GM21526 (cell line): ENCODE measurements around the gene FGFR3.
"Not testable (repeated sequence)": the region's sequence is repeated elsewhere in the genome, so short reads cannot be mapped to it uniquely, and the experiment has no call there.

Experiments used
- ATAC-seq: cut with Tn5 transposase; IDR thresholded peaks from one replicate; pipeline ENCODE4 v1.9.1; 2021; ENCODE audit warnings: moderate library complexity; ENCODE audit not compliant: unreplicated experiment, low FRiP score

The FGFR3 gene

GRCh38 chr4:1834047-1834775 is 41.1 kb downstream of the FGFR3 start:
- ATAC-seq = peak; percentile 67

- not testable (repeated sequence) for ATAC-seq
Observed at GRCh38 chr4:1835836-1836235, 42.7 kb downstream of the FGFR3 start.

DNA sequence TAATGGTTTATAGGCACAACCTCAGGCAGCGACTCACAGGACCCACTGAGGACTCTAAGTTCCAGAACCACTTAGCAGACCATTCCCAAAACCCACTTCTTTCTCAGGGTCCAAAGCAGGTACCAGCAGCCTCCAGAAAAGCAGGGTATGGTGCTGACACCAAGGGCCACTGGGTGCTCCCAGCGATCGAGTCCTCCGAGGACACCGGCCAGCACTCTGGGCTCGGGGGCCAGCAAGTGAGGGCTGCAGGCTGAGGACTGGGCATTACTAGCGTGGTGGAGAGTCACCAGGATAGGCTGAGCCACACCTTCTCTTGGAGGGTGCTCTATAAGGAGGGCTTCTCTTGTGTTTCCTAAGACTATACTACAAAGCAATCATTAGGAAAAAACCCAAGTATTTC is 43.6 kb downstream of the FGFR3 start:
- ATAC-seq = no peak

DNA sequence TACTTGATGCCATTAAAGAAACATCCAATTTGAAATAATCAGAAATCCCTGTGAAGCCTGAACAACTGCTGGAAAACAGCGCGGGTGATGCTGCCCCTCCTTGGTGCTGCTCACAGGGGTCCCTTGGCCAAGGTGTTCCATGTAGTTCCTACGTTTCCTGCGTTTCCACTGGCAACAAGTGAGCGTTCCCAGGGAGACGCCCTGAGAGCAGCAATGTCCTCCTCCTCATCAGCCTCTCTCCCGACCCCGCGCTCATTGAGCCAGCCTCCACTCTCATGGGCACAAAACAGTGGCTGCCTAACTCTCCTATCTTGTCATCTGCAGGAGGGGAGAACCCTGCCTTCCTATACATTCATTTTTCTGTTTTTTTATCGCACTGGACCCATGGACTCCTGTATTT is 44.0 kb downstream of the FGFR3 start:
- ATAC-seq = no peak

GRCh38 chr4:1839282-1839681 is 46.2 kb downstream of the FGFR3 start:
- no peak for ATAC-seq

- ATAC-seq = no peak
Observed at GRCh38 chr4:1841201-1841886, 48.3 kb downstream of the FGFR3 start.

DNA sequence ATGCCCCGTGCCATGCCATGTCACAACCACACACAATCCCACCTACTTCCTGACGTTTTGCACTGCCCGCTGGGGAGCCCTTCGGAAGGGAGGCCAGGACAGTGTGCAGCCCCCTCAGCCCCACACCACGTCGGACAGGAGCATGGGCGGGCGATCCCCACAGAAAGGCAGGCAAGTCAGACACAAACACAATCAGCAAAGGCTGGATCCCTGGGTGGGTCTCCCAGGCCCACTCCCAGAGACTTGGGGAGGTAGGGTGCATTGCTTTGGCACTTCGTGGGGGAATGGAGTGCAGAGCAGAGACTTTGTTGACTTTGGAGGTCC is 48.8 kb downstream of the FGFR3 start:
- ATAC-seq = no peak

DNA sequence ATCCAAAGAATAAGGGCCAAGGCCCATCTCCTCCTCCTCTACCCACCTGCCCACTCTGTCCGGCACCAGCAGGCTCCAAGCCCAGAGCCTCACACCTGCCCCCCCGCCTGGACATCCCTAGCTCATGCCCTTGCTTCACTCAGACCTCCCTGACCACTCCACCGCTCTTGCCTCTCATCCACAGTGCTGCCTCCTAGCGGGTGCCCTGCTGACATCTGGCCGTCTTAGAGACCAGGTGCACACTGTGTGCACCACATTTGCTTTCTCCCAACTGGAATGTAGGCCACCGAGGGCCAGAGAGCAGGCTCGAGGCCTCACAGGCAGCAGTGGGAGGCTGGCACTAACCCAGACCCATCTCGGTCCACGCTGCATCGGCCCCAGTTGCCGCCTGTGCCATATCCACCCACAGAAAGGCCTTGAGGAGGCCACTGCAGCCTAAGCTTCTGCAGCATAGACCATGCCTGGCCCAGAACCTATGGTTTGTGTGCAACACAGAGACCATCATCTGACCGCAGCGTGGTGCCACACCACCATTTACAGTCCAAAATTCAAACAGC is 49.3 kb downstream of the FGFR3 start:
- ATAC-seq = no peak

DNA sequence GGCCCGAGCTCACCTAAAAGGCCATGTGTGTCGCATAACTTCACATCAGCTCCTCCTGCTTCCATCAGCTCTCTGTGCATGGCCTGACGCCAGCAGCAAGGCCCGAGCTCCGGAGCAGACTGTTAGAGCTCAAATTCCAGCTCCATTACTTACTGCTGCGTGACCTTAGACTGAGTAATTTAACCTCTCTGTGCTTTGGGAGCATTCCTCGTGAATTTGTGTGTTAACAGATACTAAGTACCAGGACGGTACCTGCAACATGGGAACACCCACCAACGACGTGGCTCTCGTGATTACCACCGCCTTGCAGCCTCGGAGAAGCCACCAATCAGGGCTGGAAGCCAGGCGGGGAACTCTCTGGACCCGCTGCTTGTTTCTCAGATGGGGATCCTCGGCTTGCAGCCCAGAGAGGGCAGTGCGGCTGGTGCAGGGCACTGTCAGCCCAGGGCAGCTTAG is 49.9 kb downstream of the FGFR3 start:
- no peak for ATAC-seq

DNA sequence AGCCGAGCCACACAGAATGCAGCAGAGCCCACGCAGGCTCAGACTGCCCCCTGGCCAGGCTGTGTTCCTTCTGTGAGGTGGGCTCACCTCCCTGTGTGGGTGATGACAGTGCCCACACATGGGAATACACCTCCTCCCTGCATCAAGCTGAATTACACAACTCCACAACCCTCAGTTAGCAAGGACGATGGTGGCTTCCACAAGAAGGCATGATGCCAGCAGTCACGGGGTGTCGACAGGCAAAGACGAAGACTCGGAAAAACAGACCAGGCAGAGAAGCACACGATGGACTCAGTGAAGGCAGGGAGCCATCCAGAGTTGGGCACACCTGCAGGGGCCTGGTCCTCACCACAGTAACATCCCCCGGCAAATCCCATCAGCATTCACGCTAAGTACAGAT is 50.8 kb downstream of the FGFR3 start:
- ATAC-seq = no peak

- not testable (repeated sequence) for ATAC-seq
Observed at GRCh38 chr4:1844618-1845017, 51.5 kb downstream of the FGFR3 start.

DNA sequence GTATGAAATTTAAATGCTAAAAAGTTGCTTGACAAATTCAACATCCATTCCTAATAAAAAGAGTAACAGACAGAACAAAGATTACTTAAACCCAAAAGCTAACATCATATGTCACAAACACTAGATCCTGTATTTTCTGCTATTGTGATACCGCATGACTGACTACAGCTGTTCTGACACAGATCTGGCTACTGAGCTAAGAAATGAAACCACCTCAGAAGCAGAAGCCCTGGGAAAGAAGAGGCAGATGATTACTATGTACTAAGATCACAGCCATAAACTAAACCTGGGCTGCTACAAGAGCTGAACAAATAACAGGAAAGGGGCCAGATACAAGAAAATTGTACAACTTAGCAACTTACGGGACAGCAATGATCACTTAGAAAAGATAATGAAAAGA is 53.5 kb downstream of the FGFR3 start:
- no peak for ATAC-seq

GRCh38 chr4:1850276-1850675 is 57.2 kb downstream of the FGFR3 start:
- ATAC-seq = no peak

DNA sequence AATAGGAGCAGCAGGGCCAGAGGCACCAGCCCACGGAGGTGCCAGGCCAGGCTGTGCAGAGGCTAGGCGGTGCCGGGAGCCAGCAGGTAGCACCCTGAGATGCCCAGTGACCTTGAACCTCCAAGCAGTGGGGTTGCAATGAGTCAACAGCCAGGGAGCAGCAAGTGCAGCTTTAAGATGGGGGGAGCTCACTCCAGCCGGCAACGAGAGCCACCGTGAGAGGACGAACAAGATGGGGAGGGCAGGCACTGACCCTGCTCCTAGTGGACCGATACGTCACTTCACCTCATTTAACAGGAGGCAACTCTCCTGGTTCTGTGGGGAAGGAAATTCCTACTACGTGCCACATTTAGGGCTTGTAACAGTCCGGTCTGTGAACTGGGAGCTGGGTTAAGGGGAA is 58.1 kb downstream of the FGFR3 start:
- ATAC-seq = no peak

- ATAC-seq = no peak
Observed at GRCh38 chr4:1851575-1852410, 58.7 kb downstream of the FGFR3 start.

DNA sequence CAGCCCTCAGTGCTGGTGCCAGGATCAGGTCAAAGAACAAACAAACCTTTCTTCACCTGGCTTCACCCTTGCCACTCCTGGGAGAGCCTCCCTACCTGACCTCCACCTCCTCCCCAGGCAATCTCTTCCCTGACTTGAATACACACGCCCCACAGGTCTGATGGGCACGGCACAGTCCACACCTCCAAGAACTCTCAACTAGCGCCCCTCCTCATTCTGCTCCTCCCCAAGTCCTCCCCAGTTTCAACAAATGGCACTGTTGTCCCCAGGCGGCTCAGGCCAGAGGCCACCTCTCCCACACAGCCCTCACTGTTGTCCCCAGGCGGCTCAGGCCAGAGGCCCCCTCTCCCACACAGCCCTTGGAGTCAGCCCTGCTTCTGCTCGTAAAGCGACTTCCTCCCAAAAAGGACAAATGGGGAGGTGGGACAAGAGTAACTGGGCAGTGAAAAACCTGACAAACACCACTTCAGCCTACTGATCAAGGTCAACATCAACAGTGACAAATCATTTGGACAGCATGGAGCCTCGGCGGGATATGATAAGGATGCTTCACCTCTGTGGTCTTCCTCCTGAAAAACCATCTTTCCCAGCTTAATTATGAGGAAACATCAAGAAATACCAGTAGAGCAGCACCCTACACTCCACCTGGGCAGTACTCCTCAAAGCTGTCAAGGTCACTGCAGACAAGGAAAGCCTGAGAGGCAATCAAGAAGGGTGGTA is 60.0 kb downstream of the FGFR3 start:
- no peak for ATAC-seq

DNA sequence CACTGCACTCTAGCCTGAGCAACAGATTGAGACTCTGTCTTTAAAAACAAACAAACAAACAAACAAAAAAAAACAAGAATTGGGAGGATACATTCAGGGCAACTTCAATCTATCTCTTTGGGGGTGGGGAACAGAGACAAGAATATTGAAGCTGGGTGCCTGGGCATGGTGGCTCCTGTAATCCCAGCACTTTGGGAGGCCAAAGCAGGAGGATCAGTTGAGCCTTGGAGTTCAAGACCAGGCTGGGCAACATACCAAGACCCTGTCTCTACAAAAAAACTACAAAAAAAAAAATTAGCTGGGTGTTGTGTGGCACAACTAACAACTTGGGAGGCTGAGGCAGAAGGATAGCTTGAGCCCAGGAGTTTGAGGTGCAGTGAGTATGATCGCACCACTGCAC is 61.7 kb downstream of the FGFR3 start:
- no peak for ATAC-seq

GRCh38 chr4:1855333-1856070 is 62.4 kb downstream of the FGFR3 start:
- ATAC-seq = peak; percentile 10

- ATAC-seq = peak; percentile 81
Observed at GRCh38 chr4:1856071-1856942, 63.2 kb downstream of the FGFR3 start, which contains the start of gene LETM1. Gene LETM1, minus strand, starts transcription at chr4:1856156. Its CDS starts 206 bp downstream, at chr4:1855950.
